SKM-1 treated with dmso at 0.1 percent for 144 hours (cell line): ENCODE results near the gene ABHD8.

Experiments
- DNase-seq: peaks from one replicate; lab custom pipeline; 2025; ENCODE audit not compliant: unreplicated experiment; lab: John Stamatoyannopoulos, UW

The ABHD8 gene

GRCh38 chr19:17268754-17269153 lies 34.5 kb downstream of the ABHD8 start:
- DNase-seq, result no peak

GRCh38 chr19:17266975-17267788 lies 36.0 kb downstream of the ABHD8 start, which contains the start of gene BABAM1:
Gene BABAM1 (plus strand): TSS chr19:17267443. CDS start chr19:17268807, 1,364 bp downstream.
- peak; percentile 99 for DNase-seq

- DNase-seq, result no peak
These were observed 36.6 kb downstream of the ABHD8 start for GRCh38 chr19:17266589-17266974.

- DNase-seq, result no peak
These were observed 37.2 kb downstream of the ABHD8 start for GRCh38 chr19:17266026-17266425.

- no peak for DNase-seq
These were observed 38.6 kb downstream of the ABHD8 start, which contains the start of gene USHBP1 for GRCh38 chr19:17264641-17264979. Gene USHBP1 (minus strand): TSS chr19:17264745. CDS start chr19:17264299, 446 bp downstream.

GRCh38 chr19:17263712-17264640 lies 39.2 kb downstream of the ABHD8 start:
- DNase-seq, result no peak

GRCh38 chr19:17262557-17262956 lies 40.7 kb downstream of the ABHD8 start:
- DNase-seq, result no peak

GRCh38 chr19:17260842-17261325 lies 42.3 kb downstream of the ABHD8 start:
- DNase-seq, result peak; percentile 89

GRCh38 chr19:17259934-17260333 lies 43.3 kb downstream of the ABHD8 start:
- DNase-seq, result no peak

GRCh38 chr19:17259118-17259780 lies 44.0 kb downstream of the ABHD8 start:
- no peak for DNase-seq

- DNase-seq, result no peak
These were observed 47.1 kb downstream of the ABHD8 start for GRCh38 chr19:17256130-17256529.

- DNase-seq, result no peak
These were observed 48.0 kb downstream of the ABHD8 start for GRCh38 chr19:17255150-17255621.

- no peak for DNase-seq
These were observed 48.6 kb downstream of the ABHD8 start for GRCh38 chr19:17254636-17255035.

GRCh38 chr19:17249887-17250548 lies 53.2 kb downstream of the ABHD8 start:
- DNase-seq, result no peak

GRCh38 chr19:17248011-17248776 lies 55.0 kb downstream of the ABHD8 start:
- no peak for DNase-seq

GRCh38 chr19:17246681-17247425 lies 56.4 kb downstream of the ABHD8 start:
- no peak for DNase-seq

GRCh38 chr19:17245535-17245984 lies 57.7 kb downstream of the ABHD8 start, which contains the start of gene NR2F6:
Gene NR2F6 (minus strand): TSS chr19:17245919. CDS start chr19:17245220, 699 bp downstream.
- DNase-seq, result no peak

- no peak for DNase-seq
These were observed 58.3 kb downstream of the ABHD8 start for GRCh38 chr19:17244618-17245534.
